T47D (cell line): ENCODE measurements around the gene SPCS2.

Experiments
- DNase-seq, 2 experiments: peaks; one replicate each; pipeline versions ENCODE4 v3.0.0 to v3.0.0-alpha.2; 2011 to 2012; ENCODE audit warnings: low read depth in 1 of 2, low spot score in 1 of 2
- JUND ChIP-seq: IDR thresholded peaks from 2 replicates; pipeline ENCODE4 v1.6.1; 2012; ENCODE audit warnings: low read depth
- in situ Hi-C: cut with HindIII; loops from 2 replicates; pipeline ENCODE4 v1.10.0; 2016; ENCODE audit warnings: low sequenced_read_pairs, low pct_unique_long_range_greater_than_20kb

The SPCS2 gene

GRCh38 chr11:74933765-74934164, 15.3 kb upstream of the SPCS2 start:
- TF ChIP-seq JUND: no peak
- in situ Hi-C loops: no loop called here
- no peak for DNase-seq

GRCh38 chr11:74935285-74935684, 13.8 kb upstream of the SPCS2 start:
- no peak for TF ChIP-seq JUND
- in situ Hi-C loops: no loop called here
- DNase-seq: no peak

- in situ Hi-C loops: no loop called here
- DNase-seq: no peak
- no peak for TF ChIP-seq JUND
These were observed 13.0 kb upstream of the SPCS2 start for GRCh38 chr11:74936087-74936486.

GRCh38 chr11:74936976-74937375, 12.1 kb upstream of the SPCS2 start:
- in situ Hi-C loops: no loop called here
- DNase-seq: no peak
- no peak for TF ChIP-seq JUND

- no peak for TF ChIP-seq JUND
- no peak for DNase-seq
- in situ Hi-C loops: no loop called here
These were observed 11.2 kb upstream of the SPCS2 start for GRCh38 chr11:74937696-74938475.

- in situ Hi-C loops: no loop called here
- DNase-seq: no peak
- no peak for TF ChIP-seq JUND
These were observed 7.6 kb upstream of the SPCS2 start for GRCh38 chr11:74941492-74941891.

GRCh38 chr11:74942073-74942759, 6.8 kb upstream of the SPCS2 start:
- DNase-seq: no peak
- in situ Hi-C loops: no loop called here
- TF ChIP-seq JUND: no peak

GRCh38 chr11:74948546-74948897, 544 bp upstream of the SPCS2 start:
- DNase-seq: peak in 1 of 2 experiments; percentile 45
- in situ Hi-C loops: no loop called here
- no peak for TF ChIP-seq JUND

- peak in 1 of 2 experiments; percentile 26 for DNase-seq
- in situ Hi-C loops: no loop called here
- no peak for TF ChIP-seq JUND
These were observed 679 bp downstream of the SPCS2 start for GRCh38 chr11:74949753-74950137.

- in situ Hi-C loops: no loop called here
- DNase-seq: no peak
- no peak for TF ChIP-seq JUND
These were observed 1.4 kb downstream of the SPCS2 start for GRCh38 chr11:74950374-74950969.

GRCh38 chr11:74951226-74951625, 2.2 kb downstream of the SPCS2 start:
- TF ChIP-seq JUND: no peak
- no peak for DNase-seq
- in situ Hi-C loops: no loop called here

GRCh38 chr11:74952752-74953151, 3.7 kb downstream of the SPCS2 start:
- TF ChIP-seq JUND: no peak
- in situ Hi-C loops: no loop called here
- no peak for DNase-seq

- no peak for DNase-seq
- TF ChIP-seq JUND: no peak
- in situ Hi-C loops: no loop called here
These were observed 4.4 kb downstream of the SPCS2 start for GRCh38 chr11:74953451-74953850.
